Activated naive CD4-positive, alpha-beta T cell (primary cell): Measurements from ENCODE around the gene SFTPA1.
"Not testable (repeated sequence)": the region's sequence is repeated elsewhere in the genome, so short reads cannot be mapped to it uniquely, and the experiment has no call there.

Experiments
- DNase-seq, 4 experiments: peaks; one replicate each; lab custom pipeline; 2025; lab: John Stamatoyannopoulos, UW

The SFTPA1 gene

GRCh38 chr10:79610601-79611191 lies at the start of gene SFTPA1:
Gene SFTPA1, plus strand, starts transcription at chr10:79610939. Its CDS starts 887 bp downstream, at chr10:79611826.
- no peak for DNase-seq

- DNase-seq, result no peak
Observed at GRCh38 chr10:79561257-79561656, 49.5 kb upstream of the SFTPA1 start.

DNA sequence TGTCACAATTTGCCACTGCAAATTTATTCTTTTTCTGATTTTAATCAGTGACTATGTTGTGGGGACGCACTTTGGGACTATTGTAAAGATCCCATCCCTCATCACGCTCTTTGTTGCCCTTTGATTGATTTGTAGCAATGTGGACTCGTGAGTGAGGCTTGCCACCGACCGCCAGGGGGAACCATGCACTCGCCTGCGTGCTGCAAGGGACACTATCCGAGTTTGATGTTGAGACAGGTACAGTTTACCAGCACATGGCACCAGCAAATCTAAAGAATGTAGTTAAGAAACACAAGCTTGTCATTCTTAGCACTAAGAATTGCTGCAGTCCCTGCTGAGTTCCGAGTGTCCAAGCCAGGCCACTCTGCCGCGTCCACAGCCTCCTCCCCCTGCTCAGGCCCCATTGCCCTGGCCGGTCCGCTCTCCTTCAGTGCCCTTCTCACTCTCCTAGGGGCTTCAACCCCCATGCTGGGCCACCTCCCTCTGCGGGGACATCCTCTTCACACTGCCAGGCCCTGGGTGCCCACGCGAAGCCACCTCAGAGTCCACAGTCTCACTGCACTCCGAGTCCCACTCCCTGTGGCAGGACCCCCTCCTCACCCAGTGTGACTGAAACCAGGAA lies 48.5 kb upstream of the SFTPA1 start:
- peak in 3 of 4 experiments; percentile 19 to 43 (median 41) for DNase-seq

DNA sequence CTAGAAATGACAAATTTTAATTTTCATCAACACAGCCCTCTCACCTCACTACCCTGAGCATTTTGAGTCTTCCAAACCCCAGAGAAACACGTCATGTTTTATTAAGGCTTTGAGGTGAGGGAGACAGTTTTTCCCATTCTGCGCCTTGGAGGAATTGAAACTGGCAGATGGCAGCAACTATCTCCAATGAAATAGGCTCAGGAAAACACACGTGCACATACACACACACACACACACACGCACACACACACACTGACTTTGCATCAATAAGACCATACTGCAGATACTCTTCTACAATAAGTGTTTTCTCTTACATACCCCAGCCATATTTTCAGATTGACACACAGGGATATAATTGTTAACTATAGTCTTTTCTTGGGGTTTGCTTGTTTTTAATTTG lies 47.3 kb upstream of the SFTPA1 start:
- no peak for DNase-seq

DNA sequence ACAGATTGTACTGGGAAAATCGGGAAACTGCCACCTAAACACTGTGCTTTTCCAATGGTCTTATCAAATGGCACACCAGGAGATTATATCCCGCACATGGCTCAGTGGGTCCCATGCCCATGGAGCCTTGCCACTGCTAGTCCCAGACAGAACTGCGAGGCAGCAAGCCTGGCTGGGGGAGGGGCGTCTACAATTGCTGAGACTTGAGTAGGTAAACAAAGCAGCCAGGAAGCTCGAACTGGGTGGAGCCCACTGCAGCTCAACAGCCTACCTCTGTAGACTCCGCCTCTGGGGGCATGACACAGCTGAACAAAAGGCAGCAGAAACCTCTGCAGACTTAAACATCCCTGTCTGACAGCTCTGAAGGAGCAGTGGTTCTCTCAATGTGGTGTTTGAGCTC lies 40.1 kb upstream of the SFTPA1 start:
- not testable (repeated sequence) for DNase-seq

DNA sequence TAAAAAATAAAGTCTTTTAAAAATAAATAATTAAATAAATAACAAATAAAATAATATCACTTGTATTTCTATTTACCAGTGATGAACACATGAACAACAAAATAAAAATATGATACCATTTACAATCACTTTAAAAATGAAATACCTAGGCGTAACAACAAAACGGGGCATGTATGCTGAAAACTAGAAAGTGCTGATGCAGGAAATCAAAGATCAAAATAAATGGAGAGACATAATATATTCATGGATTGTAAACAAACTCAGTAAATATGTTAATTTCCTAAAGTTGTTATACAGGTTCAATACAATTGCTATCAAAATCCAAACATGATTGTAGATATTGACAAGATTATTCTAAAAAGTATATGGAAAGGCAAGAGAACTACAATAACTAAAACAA lies 31.4 kb upstream of the SFTPA1 start:
- no peak for DNase-seq

GRCh38 chr10:79581044-79581443 lies 29.7 kb upstream of the SFTPA1 start:
- no peak for DNase-seq

GRCh38 chr10:79582096-79582495 lies 28.6 kb upstream of the SFTPA1 start:
- no peak for DNase-seq

- DNase-seq, result not testable (repeated sequence)
Observed at GRCh38 chr10:79582954-79583353, 27.8 kb upstream of the SFTPA1 start.

DNA sequence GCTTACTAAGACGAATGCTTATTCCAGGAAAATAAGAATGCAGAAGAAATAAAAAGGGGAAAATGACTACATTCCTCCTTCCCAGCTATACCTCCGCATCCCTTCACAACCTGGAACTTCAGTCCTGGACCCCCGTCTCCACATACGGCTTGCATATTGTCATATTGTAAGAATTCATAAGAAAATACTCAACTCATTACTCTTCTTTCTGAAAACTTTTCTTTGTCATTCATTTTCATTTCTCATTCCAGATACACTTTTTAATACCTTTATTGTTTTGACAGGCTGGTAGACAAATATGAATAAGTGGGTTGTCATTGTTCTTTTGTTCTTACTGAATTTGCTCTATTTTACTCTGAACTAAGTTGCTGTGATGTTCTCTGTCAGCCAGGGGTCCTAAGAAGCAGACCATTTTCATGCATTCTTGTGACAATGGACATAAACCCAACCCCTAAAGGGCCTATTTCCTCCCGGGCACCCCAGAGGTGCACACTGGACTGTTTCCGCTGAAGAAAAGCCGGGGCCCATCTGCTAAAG lies 27.2 kb upstream of the SFTPA1 start:
- no peak for DNase-seq

GRCh38 chr10:79585870-79586527 lies 24.7 kb upstream of the SFTPA1 start:
- no peak for DNase-seq

DNA sequence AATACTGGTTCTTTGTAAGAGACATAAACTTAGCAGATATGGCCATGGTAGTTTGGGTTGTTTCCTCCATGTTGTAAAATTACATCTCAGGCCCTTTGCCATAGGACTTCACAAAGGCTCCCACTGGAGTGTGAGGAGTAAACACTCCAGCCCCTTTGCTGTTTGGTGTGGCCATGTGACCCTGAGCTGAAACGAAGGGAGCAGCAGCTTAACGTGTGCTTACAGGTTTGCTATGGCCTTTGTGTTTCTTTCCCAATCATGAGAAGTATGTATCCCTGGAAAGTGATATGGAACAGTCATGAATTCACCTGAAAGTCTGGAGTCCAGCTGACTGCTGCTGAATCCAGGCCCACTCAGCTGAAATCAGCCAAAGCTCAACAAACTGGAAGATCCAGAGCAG lies 23.8 kb upstream of the SFTPA1 start:
- DNase-seq, result no peak

GRCh38 chr10:79588800-79589199 lies 21.9 kb upstream of the SFTPA1 start:
- DNase-seq, result no peak

- DNase-seq, result no peak
Observed at GRCh38 chr10:79593377-79593776, 17.4 kb upstream of the SFTPA1 start.

- DNase-seq, result not testable (repeated sequence)
Observed at GRCh38 chr10:79594565-79594964, 16.2 kb upstream of the SFTPA1 start.

DNA sequence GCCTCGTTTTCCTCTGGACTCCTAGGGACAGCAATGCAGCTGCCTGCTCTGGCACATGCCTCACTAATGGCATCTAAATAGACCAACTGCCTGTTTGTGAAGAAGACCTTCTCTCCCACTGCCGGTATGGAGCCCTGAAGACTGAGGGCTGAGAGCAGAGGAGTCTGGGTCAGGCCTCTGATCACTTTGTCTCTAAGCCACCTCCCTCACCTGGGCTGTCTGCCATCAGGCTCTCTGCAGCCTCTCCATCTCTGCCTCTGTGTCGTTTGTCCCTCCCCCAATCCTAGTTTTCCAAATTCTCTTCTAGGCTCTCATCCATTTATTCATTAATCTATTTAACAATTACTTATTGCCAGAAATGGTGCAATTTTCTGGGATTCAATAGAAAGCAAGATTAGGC lies 15.2 kb upstream of the SFTPA1 start:
- no peak for DNase-seq

GRCh38 chr10:79599644-79600043 lies 11.1 kb upstream of the SFTPA1 start:
- DNase-seq, result not testable (repeated sequence)

DNA sequence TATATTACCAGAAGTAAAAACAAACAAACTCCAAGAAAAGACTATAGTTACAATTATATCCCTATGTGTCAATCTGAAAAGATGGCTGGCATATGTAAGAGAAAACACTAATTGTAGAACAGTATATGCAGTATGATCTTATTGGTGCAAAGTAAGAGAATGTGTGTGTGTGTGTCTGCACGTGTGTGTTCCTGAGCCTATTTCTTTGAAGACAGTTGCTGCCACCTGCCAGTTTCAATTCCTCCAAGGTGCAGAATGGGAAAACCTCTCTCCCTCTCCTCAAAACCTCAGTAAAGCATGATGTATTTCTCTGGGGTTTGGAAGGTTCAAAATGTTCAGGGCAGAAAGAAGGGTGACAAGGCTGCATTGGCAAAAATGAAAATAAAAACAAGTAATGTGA lies 8.8 kb upstream of the SFTPA1 start:
- DNase-seq, result no peak

DNA sequence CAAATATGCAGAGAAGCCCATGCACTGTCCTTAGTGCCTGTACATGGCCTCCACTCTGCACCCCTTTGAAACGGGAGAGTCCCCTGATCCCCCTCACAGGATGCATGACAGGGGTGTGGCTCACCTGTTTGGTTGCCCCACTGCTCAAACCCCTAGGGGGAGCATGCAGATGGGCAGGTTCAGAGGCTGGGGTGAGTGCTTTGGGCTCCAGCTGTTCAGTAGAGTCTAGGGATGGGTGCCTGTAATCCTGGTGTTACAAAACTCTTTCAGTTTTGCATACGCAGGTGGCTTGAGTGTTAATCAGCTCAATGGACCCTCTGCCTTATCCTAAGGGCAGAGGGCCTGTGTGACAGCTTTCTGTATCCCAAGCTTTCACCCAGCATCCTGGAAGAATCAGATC lies 7.8 kb upstream of the SFTPA1 start:
- no peak for DNase-seq

DNA sequence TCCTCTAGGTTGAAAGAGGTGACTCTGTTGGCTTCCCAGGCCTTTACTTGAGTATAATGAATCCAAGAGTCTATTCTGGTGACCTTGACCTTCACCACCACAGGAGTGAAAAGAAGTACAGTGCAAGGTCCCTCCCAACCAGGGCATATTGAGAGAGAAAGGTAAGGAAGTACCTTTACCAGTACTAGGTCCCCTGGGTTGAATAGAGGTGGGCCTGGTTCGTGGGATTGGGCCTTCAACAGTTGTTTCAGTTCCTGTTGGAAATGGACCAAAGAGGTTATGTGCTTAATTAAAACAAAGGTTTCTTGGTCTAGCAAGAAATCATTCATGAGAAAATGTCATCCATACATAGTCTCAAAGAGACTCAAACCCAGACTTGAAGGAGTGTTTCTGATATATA lies 6.4 kb upstream of the SFTPA1 start:
- DNase-seq, result no peak

DNA sequence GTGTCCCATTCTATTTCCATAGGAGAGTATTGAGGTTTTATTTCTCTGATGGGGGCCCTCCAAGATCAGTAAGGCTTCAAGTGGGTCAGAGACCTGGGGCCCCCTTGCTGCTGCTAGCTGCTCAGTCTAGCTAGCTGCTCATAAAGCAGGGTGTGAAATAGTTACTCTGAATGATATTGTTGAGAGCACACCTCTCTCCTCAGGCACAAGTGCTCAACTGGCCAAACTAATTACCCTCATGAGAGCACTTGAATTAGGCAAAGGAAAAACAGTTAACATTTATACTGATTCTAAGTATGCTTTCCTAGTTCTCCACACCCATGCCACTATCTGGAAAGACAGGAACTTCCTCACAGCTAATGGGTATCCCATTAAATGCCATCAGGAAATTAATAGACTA lies 5.4 kb upstream of the SFTPA1 start:
- no peak for DNase-seq

- DNase-seq, result peak in 1 of 4 experiments; percentile 23
Observed at GRCh38 chr10:79608505-79609375, 2.0 kb upstream of the SFTPA1 start.
